Germinal center (tissue), 1 donor: Measurements from ENCODE around the gene RSPH9.

Source experiments
- DNase-seq: peaks from one replicate; pipeline ENCODE4 v3.0.0; 2012; ENCODE audit warnings: mixed read lengths, low spot score

Gene RSPH9

GRCh38 chr6:43710576-43710975 is 65.7 kb downstream of the RSPH9 start:
- no peak for DNase-seq

GRCh38 chr6:43712579-43712978 is 67.7 kb downstream of the RSPH9 start:
- no peak for DNase-seq

GRCh38 chr6:43713643-43714310 is 68.9 kb downstream of the RSPH9 start:
- peak; percentile 31 for DNase-seq

GRCh38 chr6:43714311-43715055 is 69.6 kb downstream of the RSPH9 start:
- DNase-seq = peak; percentile 24

GRCh38 chr6:43715056-43715788 is 70.4 kb downstream of the RSPH9 start:
- peak; percentile 82 for DNase-seq

GRCh38 chr6:43716099-43716498 is 71.3 kb downstream of the RSPH9 start:
- no peak for DNase-seq

- no peak for DNase-seq
Measured at GRCh38 chr6:43717389-43717788, 72.6 kb downstream of the RSPH9 start.

- no peak for DNase-seq
Measured at GRCh38 chr6:43717822-43718221, 73.0 kb downstream of the RSPH9 start.

- no peak for DNase-seq
Measured at GRCh38 chr6:43718387-43719105, 73.7 kb downstream of the RSPH9 start.

GRCh38 chr6:43719511-43719910 is 74.7 kb downstream of the RSPH9 start:
- DNase-seq = no peak

- DNase-seq = no peak
Measured at GRCh38 chr6:43720999-43721398, 76.2 kb downstream of the RSPH9 start.
